CD4-positive, alpha-beta T cell treated with Interferon gamma for 1 hour (primary cell): Measurements from ENCODE around the gene CEACAM18.
"Not testable (repeated sequence)": the region's sequence is repeated elsewhere in the genome, so short reads cannot be mapped to it uniquely, and the experiment has no call there.

Experiments
- DNase-seq: peaks from one replicate; pipeline ENCODE4 v3.0.0-alpha.2; 2020

Gene CEACAM18

DNA sequence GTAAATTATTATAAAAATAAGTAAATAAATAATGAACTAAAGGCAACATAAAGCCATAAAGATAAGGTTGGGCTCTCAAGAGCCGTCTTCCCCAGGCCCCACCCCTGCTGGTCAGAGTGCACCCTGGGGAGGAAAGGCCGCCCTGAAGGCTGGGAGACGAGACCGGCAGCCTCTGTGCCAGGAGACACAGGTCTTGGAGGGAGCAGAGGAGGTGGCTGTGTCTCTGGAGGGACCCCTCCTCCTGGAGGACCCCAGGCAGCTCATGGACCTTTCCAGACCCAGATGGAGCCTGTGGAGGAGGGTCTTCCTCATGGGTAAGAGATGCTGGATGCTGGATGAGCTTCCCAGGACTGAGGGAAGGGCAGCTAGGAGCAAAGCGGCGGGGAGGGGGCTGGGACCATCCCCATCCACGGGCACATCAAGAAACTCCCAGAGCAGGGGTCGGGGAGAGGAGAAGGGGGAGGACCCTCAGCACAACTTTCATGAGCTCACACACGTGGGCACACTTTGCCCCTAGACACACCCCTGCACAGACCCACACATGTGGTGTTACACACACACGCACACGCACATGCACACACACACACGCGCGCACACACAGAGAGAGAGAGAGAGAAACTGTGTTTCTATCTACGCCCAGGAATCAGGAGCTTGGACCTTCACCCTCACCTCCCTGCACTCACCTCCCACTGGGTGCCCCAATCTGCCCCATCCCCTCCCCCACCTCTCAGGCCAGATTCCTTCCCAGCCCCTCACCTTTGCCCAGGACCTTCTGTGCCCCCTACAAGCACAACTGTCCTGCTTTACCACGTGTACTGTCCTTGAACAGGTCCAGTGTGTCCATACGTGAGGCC is at the start of gene CEACAM18:
Gene CEACAM18 (plus strand): TSS at position 159 of the 854 bp plus-strand sequence.
- DNase-seq = no peak

DNA sequence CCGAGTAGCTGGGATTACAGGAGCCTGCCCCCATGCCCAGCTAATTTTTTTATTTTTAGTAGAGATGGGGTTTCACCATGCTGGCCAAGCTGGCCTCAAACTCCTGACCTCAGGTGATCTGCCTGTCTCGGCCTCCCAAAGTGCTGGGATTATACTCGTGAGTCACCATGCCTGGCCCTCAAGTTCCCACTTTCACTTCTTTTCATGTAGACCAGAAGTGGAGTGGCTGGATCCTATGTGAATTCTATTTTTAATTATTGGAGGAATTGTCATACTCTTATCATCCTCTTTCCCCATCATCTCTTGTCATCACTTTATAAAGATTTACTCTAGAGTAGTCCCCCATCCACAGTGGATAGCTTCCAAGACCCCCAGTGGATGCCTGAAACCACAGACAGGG is 48.1 kb upstream of the CEACAM18 start:
- DNase-seq = no peak

DNA sequence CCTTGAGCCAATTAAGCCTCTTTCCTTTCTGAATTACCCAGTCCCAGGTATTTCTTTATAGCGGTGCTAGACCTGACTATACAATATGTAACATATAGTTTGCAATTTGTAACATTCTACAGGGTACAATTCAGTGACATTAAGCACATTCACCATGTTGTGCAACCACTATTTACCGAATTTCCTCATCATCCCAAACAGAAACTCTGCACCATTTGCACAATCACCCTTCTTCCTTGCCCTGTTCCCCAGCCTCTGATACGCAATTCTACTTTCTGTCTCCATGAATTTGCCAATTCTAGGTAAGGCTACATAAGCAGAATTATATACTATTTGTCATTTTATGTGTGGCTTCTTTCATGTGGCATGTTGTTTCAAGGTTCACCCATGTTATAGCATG is 47.2 kb upstream of the CEACAM18 start:
- DNase-seq = no peak

DNA sequence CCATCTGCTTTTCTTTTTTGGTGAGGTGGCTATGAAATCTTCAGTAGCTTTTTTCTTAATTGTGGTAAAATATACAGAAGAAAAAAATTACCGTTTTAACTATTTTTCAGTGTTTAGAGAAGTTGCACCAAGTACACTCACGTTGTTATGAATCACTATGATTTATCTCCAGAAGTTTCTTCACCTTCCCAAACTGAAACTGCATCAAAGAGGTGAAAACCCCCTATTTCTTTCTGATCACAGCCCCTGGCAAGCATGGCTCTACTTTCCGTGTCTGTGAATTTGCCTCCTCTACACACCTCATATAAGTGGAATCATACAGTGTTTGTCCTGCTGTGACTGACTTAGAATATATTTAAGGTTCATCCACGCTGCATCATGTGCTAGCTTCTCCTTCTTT is 45.3 kb upstream of the CEACAM18 start:
- DNase-seq = no peak

DNA sequence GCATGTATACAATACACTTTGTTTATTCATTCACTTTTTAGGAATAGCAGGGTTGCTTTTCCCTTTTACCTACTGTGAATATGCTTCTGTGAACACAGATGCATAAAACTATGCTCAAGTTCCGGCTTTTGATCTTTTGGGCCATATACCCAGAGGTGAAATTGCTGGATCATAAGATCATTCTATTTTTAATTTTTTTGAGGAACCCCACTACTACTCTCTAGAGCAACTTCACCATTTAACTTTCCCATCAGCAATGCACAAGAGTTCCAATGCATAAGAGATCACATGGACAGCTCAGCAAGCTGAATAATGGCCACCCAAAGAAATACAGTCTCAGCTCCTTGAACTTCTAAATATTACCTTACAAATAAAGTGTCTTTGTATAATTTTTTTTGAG is 43.9 kb upstream of the CEACAM18 start:
- DNase-seq = no peak

DNA sequence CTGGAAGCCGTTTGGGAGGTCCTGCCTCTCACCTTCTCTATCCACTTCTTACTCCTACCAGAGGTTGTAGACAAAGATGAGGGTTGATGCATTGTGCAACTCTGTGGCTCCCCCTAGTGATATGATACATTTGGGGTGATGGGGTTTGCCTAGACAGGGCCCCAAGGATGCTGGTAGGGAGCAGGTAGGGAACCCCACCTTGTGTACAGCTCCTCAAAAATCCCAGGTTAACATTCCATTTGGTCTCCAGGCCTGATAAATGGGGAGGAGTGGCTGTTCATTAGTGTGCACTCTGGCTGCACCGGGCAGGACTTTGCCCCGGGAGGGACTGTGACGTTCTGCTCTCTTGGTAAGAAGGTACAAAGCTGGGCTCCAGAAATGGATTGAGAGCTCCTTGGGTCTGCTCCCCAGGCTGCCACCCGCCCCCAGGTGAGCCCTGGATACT is 39.3 kb upstream of the CEACAM18 start:
- no peak for DNase-seq

DNA sequence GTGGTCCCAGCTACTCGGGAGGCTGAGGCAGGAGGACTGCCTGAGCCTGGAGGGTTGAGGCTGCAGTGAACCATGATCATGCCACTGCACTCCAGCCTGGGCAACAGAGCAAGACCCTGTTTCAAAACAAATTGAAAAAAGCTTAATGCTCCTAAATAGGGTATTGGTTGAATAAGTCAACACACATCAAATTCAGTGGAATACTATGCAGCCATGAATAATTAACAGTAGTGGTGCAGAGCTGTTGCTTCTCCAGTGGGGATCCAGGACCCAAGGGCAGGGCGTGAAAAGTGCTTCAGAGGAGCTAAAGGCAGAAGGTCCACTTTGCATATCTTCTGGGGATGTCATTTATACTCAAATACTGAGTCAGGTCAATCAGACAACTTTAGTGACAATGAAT is 38.3 kb upstream of the CEACAM18 start:
- DNase-seq = no peak

DNA sequence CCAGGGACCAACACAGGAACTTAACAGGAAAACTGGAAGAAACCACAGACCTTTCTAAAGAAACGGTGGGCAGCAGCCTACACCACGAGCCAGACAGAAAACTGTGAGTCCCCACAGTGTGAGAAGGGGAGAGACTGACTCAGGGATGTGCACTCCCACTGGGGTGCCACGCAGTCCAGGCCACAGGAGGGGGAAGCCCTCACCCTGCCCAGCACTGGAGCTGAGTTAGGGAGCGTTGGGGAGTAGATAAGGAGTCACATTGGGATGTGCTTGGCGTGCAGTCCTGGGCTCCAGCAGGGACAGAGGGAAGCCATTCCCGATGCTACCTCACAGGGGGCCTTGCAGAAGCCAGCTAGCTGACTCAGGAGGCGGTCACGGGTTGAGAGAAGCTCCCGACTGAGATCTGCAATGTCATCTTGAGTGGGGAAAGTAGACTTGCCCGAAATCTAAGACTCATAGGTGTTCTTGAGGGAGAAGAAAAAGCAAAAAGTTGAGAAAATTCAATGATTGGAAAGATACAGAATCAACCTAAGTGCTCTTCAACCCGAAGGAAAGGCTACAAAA is 37.4 kb upstream of the CEACAM18 start:
- no peak for DNase-seq

DNA sequence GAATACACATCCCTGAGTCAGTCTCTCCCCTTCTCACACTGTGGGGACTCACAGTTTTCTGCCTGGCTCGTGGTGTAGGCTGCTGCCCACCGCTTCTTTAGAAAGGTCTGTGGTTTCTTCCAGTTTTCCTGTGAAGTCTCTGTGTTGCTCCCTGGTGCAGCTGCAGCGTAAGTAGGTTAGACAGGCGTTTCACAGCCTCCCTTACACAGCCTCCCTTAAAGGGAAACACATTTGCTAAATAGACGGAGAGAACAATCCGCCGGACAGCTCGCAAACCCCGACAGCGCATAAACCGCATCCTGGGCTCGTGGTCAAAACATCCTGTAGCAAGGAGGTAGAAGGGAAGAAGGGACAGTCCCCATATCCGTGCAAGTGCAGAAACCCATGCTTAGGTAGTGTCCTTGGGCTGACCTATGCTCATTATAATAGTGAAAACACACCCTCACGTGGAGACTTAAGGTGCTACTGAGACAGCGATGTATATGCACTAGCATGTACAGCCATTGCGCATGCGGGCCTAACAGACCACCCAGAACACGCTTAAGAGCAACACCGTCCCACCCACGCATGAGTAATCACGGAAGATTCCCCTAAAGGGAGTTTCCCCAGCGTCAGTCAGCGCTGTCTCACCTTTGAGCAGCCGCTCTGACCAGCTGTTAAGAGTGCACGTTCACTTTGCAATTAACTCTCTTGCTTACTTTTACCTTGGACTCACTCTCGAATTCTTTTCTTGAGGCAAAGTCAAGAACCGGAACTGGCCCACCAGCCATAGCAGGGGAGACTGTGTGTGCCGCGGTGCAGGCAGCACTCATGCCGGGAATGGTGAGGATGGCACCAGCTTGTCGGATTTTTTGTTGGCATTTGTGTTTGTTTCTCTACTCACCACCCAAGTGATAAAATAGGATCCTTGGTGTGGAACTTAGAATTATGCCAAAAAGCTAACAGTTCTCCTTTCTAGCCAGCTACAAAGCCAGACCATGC is 36.6 kb upstream of the CEACAM18 start:
- peak; percentile 86 for DNase-seq

DNA sequence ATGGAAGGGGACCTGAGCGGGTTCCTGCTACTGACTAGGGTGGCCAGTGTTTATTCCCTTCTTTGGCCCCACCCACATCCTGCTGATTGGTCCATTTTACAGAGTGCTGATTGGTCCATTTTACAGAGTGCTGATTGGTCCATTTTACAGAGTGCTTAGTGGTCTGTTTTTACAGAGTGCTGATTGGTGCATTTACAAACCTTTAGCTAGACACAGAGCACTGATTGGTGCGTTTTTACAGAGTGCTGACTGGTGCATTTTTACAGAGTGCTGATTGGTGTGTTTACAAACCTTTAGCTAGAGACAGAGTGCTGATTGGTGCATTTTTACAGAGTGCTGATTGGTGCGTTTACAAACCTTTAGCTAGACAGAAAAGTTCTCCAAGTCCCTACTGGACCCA is 30.8 kb upstream of the CEACAM18 start:
- DNase-seq = not testable (repeated sequence)

DNA sequence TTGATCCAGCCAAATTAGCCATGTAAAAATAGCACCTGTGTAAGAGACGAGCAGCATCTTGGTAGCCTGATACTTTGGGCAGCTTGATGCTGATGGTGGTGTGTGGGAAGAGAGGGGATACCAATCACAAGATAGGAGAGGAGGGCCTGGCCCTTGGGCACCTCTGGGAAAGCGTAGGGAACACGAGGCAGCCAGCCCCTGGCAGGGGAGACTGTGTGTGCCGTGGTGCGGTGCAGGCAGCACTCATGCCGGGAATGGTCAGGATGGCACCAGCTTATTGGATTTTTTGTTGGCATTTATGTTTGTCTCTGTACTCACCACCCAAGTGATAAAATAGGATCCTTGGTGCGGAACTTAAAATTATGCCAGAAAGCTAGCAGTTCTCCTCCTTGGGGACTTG is 30.3 kb upstream of the CEACAM18 start:
- no peak for DNase-seq

DNA sequence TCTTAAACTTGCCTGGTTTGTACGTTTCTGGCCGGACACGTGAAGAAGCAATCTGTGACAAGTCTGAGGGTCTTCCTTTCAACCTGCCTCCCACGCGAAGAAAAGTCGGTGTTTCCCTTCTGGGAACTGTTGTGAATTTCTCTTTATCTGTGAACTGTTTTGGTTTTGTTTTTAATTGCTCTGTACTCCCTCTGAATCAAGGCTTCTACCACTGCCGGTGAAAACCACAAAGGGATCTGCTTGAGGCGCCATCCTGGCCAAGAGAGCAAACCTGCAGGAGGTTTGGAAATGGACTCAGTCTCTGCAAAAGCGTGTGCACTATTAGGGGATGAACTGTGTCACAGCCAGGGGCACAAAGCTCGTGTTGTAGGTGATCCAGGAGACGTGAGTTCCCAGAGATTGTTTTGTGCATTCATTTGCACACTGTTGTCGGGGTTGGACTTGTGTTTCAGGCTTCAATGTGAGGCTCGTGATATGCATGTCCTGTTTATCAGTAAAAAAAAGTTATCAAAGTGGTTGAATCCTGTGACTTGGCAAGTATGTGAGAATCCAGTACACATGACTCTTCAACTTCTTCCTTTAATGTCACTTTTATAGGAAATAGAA is 29.8 kb upstream of the CEACAM18 start:
- DNase-seq = no peak

DNA sequence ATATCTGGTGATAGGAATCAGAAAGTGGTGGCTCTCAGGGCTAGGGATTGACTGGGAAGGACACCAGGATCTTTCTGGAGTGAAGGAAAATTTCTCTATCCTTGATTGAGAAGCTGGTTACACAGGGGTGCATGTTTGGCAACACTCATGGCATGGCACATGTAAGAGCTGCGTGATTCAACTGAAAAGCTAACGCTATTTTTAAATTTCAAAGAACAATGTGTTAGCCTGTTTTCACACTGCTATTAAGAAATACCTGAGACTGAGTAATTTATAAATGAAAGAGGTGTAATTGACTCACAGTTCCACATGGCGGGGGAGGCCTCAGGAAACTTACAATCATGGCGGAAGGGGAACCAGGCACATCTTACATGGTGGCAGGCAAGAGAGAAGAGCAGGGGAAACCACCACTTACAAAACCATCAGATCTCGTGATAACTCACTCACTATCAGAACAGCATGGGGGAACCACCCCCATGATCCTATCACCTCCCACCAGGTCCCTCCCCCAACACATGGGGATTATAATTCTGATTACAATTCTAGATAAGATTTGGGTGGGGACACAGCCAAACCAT is 27.5 kb upstream of the CEACAM18 start:
- no peak for DNase-seq

DNA sequence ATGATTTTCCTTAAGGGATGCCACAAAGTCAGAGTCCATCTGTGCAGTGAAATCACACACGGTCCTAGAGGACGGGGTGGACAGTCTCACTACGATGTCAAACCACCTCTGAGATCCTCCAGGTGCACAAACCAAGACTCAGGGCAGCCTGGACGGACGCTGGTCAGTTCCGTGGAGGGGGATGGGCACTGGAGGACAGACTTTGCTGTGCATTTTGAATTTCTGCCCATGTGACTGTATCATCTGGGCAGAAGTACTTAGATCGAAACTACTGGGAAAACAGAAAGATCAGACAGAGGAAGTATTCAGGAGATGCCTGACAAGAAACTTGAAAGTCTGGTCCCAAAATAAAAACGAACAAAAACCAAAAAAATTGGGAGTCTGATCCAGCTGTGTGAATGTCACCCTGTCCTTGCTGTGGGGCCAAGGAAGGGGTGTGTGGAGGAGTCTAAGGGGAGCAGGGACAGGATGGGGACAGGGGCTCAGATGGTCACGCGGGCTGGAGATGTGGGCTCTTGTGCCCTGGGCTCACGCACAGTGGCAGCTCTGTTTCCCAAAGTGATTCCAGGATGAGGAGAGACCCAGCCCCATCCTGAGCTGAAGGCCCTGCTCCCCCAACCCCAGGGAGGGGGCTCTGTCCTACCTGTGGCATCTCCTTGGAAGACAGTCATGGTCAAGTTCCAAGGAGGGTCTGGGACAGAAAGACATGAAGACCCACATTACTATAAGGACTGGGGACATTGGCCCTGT is 21.6 kb upstream of the CEACAM18 start:
- no peak for DNase-seq

DNA sequence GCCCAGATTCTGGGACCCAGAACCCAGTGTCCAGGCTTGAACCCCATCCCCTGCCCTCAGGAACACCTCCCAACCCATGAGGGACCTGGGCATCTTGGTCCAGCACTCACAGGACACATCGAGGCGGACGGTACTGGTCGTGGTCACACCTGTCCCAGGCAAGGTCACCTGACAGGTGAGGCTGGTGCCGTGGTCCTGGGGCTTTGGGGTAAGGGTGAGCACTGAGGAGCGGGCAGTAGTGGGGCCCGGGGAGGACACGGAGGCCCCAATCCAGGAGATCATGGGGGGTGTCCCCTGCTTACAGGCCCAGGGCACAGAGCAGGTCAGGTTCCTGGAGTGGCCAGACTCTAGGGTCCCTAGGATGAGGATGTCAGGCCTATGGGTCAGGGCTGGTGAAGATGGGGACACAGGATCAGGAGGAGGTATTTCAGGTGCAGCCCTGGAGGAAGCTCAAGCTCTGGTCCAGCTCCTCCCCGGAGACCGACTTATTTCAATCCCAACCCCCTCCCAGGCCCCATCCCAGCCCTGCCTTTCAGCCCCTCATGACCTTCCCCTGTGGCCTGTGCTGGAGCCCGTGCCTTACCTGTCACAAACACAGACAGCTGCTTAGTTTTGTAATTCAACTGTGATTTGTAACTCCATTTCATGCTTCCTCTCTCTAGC is 20.9 kb upstream of the CEACAM18 start:
- no peak for DNase-seq

DNA sequence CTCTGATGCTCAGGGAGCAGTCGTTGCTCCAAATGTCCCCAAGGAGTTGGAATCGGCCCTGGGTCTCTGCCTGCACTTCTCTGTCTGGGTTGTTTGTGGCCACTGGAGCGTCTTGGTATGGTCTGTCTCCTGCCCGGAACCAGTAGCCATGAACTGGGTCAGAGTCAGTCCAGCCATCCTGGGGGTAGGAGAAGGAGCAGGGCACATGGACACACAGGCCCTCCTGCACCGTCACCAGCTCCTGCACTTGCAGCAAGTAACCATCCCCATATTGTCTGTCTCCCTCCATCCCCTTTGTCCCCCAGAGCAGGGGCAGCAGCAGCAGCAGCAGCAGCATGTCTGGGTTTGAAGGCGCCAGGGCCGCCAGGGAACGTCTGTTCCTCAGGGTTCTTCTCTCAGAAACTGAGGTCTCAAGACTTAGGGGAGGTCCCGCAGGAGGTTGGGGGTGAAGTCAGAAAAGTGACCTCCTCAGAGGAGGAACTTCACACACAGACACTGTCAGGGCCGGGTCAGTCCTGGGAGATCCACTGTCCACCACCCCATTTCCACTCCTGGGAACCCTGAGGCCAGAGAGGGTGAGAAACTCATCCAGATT is 20.2 kb upstream of the CEACAM18 start, which contains the start of gene SIGLEC8:
Gene SIGLEC8 (minus strand): TSS at position 404 of the 595 bp plus-strand sequence. CDS start 67 bp downstream, at position 337.
- DNase-seq = no peak

DNA sequence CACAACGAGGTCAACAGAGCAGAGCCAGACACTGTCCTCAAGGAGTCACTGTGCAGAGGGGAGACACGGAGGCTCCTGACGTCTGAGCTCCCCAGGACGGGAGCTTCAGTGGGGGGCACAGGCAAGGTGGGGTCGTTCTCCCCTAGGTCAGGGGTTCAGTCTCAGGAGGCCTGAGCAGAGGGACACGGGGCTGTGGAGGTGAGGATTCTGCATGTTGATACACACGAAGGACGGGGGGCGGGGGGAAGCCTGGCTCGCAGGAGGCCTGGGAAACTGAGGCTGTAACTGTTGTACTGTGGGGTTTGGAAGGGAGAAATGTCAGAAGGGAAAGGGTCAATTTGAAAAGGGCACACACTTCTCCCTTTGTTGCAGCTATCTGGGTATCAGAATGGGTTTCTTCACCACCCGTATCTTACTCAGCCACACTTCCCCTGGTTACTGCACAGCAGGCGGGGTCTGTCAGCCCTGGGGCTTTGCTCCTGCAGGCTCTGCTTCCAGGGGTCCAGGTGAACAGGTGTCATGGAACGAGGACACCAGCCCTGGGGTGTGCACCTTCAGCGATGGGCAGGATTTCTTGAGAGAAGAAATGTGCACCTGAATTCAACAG is 19.3 kb upstream of the CEACAM18 start:
- no peak for DNase-seq

DNA sequence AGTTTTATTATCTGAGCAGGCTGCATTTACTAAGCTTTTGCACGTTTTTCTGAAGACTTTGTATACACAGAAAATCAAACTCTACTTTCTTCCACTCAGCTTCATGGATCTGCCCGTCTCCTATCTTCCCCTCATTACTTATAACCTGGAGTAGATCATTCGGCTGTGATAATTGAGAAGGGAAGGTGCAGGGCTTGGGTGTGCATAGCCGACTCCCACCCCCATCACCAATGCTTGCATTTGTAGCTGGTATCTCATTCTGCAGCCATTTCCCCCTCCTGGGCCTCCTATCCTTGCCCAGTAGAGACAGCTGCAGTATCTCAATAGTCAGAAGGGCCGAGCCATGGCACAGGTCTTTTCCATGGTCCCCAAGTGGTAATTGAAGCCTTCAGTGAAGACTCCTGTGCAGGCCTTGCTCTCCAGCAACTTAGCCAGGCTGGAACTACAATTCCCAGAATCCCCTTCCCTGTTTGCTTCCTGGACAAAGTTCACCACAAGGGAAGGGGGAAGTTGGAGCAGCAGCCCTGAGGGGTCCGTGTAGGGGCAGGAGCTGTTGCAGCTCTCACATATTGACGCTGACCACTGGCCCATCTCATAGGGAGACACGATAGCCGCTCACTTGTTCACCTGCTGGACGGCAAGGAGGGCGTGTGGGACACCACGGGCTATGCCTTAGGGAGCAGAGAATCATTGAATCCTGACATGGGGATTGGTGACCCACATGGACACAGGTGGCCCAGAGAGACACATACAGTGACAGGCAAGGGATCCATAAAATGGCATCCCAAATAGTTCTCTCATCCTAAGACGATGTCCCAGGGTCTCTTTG is 18.0 kb upstream of the CEACAM18 start:
- no peak for DNase-seq

DNA sequence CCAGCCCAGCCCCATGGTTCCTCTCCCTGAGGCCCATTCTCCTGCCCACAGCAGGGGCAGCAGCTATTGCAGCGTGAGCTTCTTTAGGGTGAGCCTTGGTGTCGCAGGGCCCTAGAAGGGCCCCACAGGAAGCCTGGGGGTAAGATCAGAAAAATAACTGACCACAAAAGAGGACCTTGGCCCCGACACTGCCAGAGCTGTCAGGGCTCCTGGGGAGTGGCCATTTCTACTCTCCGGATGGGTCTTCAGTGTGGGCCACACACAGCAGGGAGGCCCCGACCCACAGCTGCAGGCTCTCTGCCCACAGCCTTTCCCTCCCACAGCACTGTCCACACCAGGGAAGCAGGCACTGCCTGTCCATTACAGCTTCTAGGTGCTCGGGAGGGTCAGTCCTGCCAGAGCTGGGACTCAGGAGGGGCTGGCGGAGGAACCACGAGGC is 16.6 kb upstream of the CEACAM18 start:
- DNase-seq = peak; percentile 8
